ENCODE results near the gene WNT2. TPM values are rescaled to one million over a fixed set of nuclear protein-coding genes. Genes with fewer than 3 reads are reported as not detected.

The WNT2 gene
- total RNA-seq, 6 experiments from 2014 or later: 0.46 to 0.93 (median 0.57) TPM

GRCh38 chr7:117297606-117298005, 25.3 kb downstream of the WNT2 start:
- Histone ChIP-seq H3K9me3 (no peaks in the 10 kb centered on the region), H3K27me3 (no peaks in the 10 kb centered on the region), H3K4me3 (no peak overlapping the region), H3K36me3 (no peaks in the 10 kb centered on the region), H3K4me1 (no peaks in the 10 kb centered on the region), H3K27ac (no peak overlapping the region)
- no peak for DNase-seq
- intact Hi-C loops (cut with DNase I): no loop called here
- no peak for ATAC-seq
- 75% methylated on average over 10 of the region's 12 CpGs for WGBS (ENCODE audit: insufficient coverage, low coverage, low lambda C conversion rate, missing lambda C conversion rate)
- no peak for TF ChIP-seq POLR2A (IDR thresholded peaks at IDR 0.05)
- TF ChIP-seq, protein P1, sequence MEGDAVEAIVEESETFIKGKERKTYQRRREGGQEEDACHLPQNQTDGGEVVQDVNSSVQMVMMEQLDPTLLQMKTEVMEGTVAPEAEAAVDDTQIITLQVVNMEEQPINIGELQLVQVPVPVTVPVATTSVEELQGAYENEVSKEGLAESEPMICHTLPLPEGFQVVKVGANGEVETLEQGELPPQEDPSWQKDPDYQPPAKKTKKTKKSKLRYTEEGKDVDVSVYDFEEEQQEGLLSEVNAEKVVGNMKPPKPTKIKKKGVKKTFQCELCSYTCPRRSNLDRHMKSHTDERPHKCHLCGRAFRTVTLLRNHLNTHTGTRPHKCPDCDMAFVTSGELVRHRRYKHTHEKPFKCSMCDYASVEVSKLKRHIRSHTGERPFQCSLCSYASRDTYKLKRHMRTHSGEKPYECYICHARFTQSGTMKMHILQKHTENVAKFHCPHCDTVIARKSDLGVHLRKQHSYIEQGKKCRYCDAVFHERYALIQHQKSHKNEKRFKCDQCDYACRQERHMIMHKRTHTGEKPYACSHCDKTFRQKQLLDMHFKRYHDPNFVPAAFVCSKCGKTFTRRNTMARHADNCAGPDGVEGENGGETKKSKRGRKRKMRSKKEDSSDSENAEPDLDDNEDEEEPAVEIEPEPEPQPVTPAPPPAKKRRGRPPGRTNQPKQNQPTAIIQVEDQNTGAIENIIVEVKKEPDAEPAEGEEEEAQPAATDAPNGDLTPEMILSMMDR (IDR thresholded peaks at IDR 0.05): no peak

- no peak overlapping the region for H3K4me3 ChIP-seq
- intact Hi-C loops (cut with DNase I): no loop called here
- no peaks in the 10 kb centered on the region for H3K4me1 ChIP-seq
- H3K27me3 ChIP-seq: no peaks in the 10 kb centered on the region
- TF ChIP-seq, protein P1 (IDR thresholded peaks at IDR 0.05): no peak
- no peak for TF ChIP-seq POLR2A (IDR thresholded peaks at IDR 0.05)
- H3K27ac ChIP-seq: no peak overlapping the region
- H3K36me3 ChIP-seq: no peaks in the 10 kb centered on the region
- WGBS (ENCODE audit: insufficient coverage, low coverage, low lambda C conversion rate, missing lambda C conversion rate): 56% methylated on average over 3 of the region's 3 CpGs
- DNase-seq: no peak
- ATAC-seq: no peak
- no peaks in the 10 kb centered on the region for H3K9me3 ChIP-seq
Observed at GRCh38 chr7:117296066-117296465, 26.8 kb downstream of the WNT2 start.

- Histone ChIP-seq H3K9me3 (no peaks in the 10 kb centered on the region), H3K4me3 (no peak overlapping the region), H3K4me1 (no peaks in the 10 kb centered on the region), H3K36me3 (no peaks in the 10 kb centered on the region), H3K27ac (no peak overlapping the region), H3K27me3 (no peaks in the 10 kb centered on the region)
- TF ChIP-seq POLR2A (IDR thresholded peaks at IDR 0.05): no peak
- TF ChIP-seq, protein P1 (IDR thresholded peaks at IDR 0.05): no peak
- ATAC-seq: no peak
- WGBS (ENCODE audit: insufficient coverage, low coverage, low lambda C conversion rate, missing lambda C conversion rate): 66% methylated on average over 5 of the region's 5 CpGs
- no peak for DNase-seq
- intact Hi-C loops (cut with DNase I): no loop called here
Observed at GRCh38 chr7:117285826-117286225, 37.0 kb downstream of the WNT2 start.

DNA sequence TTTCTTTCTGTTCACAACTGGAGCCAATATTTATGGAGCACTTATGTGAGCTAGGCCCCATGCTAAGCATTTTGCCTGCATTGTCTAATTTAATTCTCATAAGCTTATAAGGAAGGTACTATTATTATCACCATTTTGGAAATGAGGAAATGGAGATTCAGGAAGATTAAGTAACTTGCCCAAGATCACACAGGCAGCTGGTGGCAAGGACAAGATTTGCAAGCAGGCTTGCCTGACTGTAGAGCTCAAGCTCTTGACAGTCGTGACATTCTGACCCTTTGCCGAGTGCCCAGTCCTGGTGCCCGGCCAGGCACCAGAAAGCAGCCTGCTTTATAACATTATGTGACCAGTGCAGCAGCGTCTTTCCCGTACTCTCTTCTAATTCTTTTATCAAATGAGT, 38.2 kb downstream of the WNT2 start:
- no peak for DNase-seq
- no peak for ATAC-seq
- Histone ChIP-seq H3K4me3 (no peak overlapping the region), H3K27me3 (no peaks in the 10 kb centered on the region), H3K4me1 (no peaks in the 10 kb centered on the region), H3K27ac (no peak overlapping the region), H3K36me3 (no peaks in the 10 kb centered on the region), H3K9me3 (no peaks in the 10 kb centered on the region)
- 95% methylated on average over 3 of the region's 5 CpGs for WGBS (ENCODE audit: insufficient coverage, low coverage, low lambda C conversion rate, missing lambda C conversion rate)
- TF ChIP-seq POLR2A (IDR thresholded peaks at IDR 0.05): no peak
- TF ChIP-seq, protein P1 (IDR thresholded peaks at IDR 0.05): no peak
- intact Hi-C loops (cut with DNase I): no loop called here

DNA sequence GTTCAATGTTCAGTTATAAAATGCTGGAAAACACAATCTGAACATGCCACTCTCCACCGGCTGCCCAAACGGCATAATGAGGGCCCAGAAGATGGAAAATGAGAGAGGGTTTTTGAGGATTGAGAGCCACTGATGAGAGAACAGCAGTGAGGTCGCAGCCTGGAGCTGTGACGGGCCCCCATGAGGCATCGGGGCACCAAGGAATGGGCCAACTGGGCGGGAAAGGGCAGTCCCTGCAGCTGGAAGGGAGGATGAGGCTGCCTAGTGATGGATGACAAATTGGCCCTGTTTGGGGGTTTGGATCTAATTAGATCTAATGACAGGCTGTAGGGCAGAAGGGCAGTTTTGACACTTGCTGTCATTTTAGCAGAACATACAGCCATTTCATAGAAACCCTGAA, 39.1 kb downstream of the WNT2 start:
- no peak for ATAC-seq
- intact Hi-C loops (cut with DNase I): no loop called here
- WGBS (ENCODE audit: insufficient coverage, low coverage, low lambda C conversion rate, missing lambda C conversion rate): 78% methylated on average over 4 of the region's 6 CpGs

More for the DNA sequence above, 39.1 kb downstream of the WNT2 start:
- Histone ChIP-seq H3K4me3 (no peak overlapping the region), H3K4me1 (no peaks in the 10 kb centered on the region), H3K36me3 (no peaks in the 10 kb centered on the region), H3K27ac (no peak overlapping the region), H3K27me3 (no peaks in the 10 kb centered on the region), H3K9me3 (no peaks in the 10 kb centered on the region)
- TF ChIP-seq POLR2A (IDR thresholded peaks at IDR 0.05): no peak
- TF ChIP-seq, protein P1 (IDR thresholded peaks at IDR 0.05): no peak
- DNase-seq: no peak
